ENCODE measurements around the gene TEX101. TPM values are rescaled to one million over a fixed set of nuclear protein-coding genes. Genes with fewer than 3 reads are reported as not detected.

The TEX101 gene
- polyA plus RNA-seq, 10 donors = 0.19 TPM; not detected in 9

- DNase-seq = no peak
Observed at GRCh38 chr19:43445426-43445825, 30.7 kb downstream of the TEX101 start.

- peak; percentile 62 to 86 (median 84) for DNase-seq
Observed at GRCh38 chr19:43446746-43447489, 32.2 kb downstream of the TEX101 start.

- DNase-seq = no peak
Observed at GRCh38 chr19:43447655-43448054, 33.0 kb downstream of the TEX101 start.

DNA sequence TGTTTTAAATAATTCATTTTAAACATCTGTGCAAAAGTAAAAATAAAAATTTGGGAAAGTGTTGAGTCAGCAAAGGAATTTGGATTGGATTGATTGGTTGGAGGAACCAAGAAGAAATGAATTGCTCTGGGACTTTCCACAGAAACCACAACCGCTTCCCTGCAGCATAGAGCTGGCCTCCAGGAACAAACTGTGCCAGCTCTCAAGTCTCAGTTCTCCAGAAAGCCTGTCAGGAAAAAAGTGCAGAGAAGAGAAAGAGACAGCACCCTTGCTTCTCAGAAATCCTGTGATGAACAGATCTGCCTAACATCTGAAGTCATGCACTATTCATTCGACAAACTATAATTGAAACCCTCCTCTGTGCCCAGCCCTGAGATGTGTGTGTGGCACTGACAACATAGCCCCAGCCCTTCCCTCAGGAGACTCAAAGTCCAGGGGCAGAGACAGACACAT lies 35.9 kb downstream of the TEX101 start:
- no peak for DNase-seq

- DNase-seq = no peak
Observed at GRCh38 chr19:43452582-43452981, 37.9 kb downstream of the TEX101 start.

- no peak for DNase-seq
Observed at GRCh38 chr19:43454031-43454430, 39.3 kb downstream of the TEX101 start.

DNA sequence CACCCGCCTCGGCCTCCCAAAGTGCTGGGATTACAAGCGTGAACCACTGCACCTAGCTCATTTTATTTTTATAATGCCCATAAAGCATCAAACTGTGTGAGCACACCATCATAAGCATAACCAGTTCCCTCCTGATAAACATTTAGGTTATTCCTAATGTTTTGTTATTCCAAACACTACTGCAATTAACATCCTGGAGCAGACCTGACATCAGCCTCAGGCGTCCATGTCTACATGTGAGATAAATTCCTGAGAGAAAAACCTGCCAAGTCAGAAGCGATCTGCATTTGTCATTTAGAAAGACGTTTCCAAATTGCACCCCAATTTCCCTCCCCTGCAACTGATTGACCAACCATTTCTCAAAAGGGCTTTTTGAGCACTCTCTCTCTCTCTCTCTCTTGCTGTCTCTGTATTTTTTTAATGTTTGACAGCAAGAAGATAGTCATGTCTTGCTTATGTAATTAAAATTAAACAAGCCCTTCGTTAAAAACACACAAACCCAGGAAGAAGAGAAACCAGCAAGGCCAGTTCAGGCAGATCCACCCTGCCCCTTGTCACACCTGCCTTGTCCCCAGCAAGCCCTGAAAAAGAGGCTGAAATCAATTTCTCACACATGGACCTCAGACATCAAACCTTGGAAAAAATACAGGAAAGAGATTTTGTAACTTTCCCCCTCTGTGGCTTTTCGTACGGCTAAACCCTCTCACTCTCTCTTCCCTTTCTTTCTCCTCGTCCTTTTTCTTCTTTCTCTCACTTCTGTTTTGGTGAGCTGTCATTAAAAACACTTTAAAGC lies 40.8 kb downstream of the TEX101 start:
- no peak for DNase-seq

GRCh38 chr19:43457809-43458208 lies 43.1 kb downstream of the TEX101 start:
- DNase-seq = no peak

DNA sequence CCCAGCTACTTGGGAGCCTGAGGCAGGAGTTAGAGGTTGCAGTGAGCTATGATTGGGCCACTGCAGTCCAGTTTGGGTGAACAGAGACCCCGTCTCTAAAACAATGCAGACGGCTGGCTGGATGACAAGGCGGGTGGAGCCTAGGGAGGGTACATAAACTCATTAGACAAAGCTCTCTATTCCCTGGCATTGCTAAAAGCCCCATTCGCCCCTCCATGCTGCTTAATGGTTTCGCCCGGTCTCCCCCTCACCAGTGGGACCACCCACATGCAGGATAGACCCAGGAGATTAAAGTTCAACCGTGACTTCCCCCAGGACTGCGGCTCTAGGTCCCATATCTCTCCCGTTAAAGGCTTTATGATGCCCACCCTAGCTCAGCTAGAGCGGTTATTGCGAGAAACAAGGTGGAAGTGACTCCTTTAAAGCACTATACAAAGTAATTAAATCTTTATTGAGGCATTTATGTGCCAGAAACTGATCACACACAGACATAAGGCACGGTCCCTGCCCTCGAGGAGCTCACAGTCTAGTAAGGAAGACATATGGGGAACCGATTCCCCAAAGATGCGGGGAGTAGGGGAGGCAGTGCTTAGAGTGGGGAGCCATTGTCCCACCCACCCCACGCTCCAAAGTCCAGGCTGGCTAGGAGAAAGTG lies 45.8 kb downstream of the TEX101 start:
- no peak for DNase-seq

DNA sequence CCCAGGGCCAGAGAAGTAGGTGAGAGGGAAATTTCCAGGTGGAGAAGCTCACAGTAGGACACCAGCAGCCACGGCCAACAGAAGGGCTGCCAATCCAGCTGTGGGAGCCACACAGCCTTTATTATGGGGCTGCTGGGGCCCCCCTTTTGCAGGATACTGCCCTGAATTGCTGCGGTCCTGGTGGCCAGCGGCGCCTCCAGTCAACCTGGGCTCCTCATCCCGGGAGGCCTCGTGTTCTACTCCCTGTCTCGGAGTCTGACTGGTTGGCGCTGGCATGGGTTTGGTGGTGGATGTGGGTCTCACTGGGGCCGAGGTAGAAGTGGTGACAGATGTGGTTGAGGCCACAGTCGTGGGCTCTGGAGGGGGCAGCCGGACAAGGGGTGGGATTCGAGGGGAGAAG lies 46.6 kb downstream of the TEX101 start:
- no peak for DNase-seq

GRCh38 chr19:43462383-43462782 lies 47.7 kb downstream of the TEX101 start:
- no peak for DNase-seq

- no peak for DNase-seq
Observed at GRCh38 chr19:43462785-43463380, 48.2 kb downstream of the TEX101 start.

DNA sequence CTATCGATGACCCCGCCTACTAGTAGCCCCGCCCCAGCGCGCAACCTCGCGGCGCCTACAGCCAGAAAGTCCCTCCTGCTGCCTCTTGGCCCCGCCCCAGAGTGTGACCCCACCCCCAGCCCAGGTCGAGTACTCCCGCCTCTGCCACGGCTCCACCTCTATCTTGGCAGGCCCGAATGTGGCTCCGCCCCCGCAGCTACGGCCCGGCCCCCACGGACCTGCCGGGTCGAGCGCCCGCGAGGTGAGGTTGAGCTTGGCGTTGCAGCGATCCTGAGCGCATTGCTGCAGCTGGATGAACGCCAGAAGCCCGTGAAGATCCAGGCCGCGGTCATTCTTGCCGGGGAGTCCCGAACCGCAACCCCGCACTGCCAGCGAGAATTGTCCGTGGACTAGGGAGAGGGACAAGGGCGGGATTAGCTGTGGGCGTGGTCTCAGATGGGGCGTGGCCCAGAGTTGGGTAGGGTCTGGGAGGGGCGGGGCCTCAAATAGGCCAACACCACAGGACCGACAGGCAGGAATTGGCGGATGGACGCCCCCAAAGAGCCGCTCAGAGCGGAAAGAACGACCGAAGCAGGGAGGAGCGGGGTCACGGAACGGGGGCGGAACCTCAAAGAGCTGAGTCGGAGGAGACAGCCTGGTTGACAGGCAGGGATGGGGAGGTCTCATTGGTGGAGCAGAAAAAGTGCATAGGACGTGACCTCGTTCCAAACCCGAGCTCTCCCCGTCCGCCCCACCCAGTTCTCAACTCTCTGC lies 48.9 kb downstream of the TEX101 start:
- peak; percentile 86 to 97 (median 93) for DNase-seq

- no peak for DNase-seq
Observed at GRCh38 chr19:43464134-43464775, 49.6 kb downstream of the TEX101 start.

DNA sequence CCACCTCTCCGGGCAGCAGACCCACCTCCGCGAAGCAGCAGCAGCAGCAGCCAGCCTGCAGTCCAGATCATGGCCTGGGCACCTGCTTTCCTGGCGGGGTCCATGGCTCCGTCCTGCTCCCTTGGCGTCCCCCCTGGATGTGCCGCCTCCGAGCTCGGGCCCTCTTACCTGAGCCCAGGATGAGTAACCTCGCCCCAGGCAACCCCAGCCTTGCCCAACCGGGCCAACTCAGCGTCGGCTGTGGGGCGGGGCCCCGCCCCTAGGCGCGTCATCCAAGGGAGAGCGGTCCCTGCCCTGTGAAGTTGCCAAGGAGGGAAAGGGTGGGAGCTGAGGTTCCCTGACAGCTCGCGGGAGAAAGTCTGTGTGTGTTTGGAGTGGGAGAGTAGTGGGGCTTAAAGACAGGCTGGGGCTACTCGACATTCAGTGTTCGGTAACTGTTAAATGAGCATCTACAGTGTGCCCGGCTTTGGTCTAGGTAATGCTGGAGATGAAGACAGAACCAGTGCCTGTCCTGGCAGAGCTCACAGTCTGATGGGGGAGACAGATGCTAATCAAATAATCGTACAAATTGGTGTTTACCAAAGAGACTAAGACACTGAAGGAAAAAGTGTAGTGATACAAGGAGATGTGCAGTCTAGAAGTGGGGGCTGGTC lies 50.9 kb downstream of the TEX101 start, which contains the start of gene LYPD3:
Gene LYPD3 (minus strand): TSS at position 141 of the 653 bp plus-strand sequence. CDS start 37 bp downstream, at position 104.
- no peak for DNase-seq

- no peak for DNase-seq
Observed at GRCh38 chr19:43466793-43467192, 52.1 kb downstream of the TEX101 start.

GRCh38 chr19:43467276-43467675 lies 52.6 kb downstream of the TEX101 start:
- DNase-seq = no peak

DNA sequence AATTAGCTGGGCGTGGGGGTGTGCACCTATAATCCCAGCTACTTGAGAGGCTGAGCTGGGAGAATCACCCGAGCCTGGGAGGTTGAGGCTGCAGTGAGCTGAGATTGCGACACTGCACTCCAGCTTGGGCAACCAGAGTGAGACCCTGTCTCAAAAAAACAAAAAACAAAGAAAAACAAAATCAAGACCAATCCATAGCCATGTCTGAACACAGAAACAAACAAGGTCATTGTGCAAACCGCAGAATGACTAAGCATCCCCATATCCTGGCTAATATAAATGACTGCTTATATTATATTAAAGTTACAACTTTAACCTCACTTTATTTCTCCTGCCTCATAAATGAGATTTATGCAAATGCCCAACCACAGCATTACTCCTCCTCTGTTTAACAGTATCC lies 53.0 kb downstream of the TEX101 start:
- DNase-seq = no peak

Data from muscle of back (tissue), 11 donors.